D721Med (cell line): Measurements from ENCODE around the gene SORCS1.

Source experiments
- DNase-seq: peaks from one replicate; pipeline ENCODE4 v3.0.0; 2011; ENCODE audit warnings: low spot score; ENCODE audit not compliant: insufficient read length
- FAIRE-seq: peaks from 2 replicates; lab custom pipeline; 2011; peaks lifted over from hg19 to GRCh38; lab: Jason Lieb, UNC
- CTCF ChIP-seq: IDR thresholded peaks from 2 replicates; pipeline ENCODE4 v1.5.1; 2012; ENCODE audit warnings: mild to moderate bottlenecking, control low read depth; ENCODE audit not compliant: insufficient read depth; ENCODE audit errors: missing control alignments

Gene SORCS1

DNA sequence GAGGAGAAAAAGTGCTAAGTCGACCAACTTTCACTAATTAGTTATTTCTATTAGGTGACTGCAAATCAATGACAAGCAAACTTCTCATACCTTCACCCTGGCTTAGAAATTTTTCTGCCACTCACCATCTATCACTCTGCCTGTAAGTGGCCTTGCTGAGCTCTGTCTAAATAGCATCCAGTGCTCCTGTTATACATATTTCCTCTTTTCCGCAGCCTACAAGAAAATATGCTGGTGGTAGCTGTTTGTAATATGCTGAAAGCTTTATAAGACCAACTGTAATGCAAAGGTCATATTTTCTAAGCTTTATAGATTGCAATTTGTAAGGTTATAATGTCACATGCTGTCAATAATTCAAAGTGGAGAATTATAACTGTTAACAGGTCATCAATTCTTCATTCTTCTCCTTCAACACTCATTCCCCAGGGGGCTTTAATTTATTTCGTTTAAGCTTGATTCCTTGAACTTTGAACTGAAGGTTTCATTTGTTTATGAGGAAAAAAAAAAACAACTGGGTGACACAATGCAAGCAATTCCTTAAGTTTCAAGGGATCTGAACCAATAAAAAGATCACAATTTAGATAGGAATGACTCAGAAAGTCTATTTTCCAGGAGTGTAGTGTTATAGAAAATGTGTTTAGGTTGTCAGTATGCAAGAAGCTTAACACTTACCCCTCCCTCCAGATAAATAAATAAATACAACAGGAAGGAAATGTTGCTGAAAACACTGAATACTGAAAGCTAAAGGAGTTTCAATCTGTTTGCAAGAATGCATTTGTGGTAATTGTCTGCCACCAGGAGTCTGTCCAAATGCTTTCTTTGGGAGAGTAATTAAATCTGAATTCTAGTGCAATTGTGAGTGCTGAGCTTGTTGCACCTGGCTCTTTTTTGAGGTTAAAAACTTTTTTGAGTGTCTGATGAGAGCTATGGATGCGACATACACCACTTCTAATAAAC lies 183.7 kb downstream of the SORCS1 start:
- TF ChIP-seq CTCF = peak; percentile 32
- no peak for FAIRE-seq
- no peak for DNase-seq

DNA sequence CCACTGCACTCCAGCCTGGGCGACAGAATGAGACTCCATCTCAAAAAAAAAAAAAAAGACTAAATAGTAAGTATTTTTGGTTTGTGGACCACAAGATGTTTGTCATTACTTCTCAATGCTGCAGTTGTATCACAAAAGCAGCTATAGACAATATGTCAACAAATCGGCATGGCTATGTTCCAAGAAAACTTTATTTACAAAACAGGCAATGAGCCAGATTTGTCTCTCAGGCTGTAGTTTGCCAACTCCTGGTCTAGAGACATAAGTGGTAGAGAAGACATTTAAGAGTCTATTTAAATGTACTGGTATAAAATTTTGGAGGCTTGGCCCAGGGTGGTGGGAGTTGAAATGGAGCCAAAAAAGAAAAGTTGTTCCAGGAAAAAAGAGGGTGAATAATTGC lies 185.8 kb downstream of the SORCS1 start:
- FAIRE-seq (no peak), DNase-seq (no peak)
- TF ChIP-seq CTCF = no peak

DNA sequence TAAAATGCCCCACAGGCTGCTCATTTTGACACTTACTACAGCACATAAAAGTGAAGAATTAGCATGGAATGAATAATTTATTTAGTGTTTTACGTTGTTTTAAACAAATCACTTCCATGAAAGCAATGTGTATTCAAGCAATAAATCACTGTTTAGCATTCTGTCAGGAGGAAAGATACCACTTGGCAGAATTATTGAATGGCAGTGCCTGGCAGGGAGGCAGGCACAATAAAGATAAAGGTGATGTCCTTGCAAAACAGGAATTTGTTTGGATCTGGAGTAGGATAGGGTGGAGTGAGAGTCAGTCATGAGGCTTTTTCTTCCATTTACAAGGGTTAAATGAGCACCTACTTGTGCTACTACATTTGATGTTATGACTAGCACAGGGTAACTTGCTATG lies 190.8 kb downstream of the SORCS1 start:
- TF ChIP-seq CTCF = no peak
- no peak for FAIRE-seq
- DNase-seq = no peak

DNA sequence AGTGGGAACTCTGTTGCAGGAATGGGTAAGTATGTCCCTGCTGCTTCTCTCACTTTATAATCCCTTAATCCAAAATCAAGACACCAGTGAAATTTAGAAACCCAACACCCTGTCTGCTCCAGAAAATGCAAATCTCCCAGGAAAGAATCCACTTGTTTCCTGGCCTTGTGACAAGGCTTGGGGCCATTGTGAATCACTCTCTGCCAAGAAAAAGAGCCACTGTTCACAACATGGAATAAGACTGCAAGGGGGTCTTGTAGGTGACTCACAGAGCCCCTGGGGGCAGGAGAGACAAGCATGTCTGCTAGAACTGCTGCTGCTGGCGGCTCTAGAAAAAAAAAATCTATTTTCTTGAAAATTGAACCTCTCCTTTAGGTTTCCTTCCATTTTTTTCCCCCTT lies 191.2 kb downstream of the SORCS1 start:
- no peak for DNase-seq
- FAIRE-seq = no peak
- TF ChIP-seq CTCF = no peak

DNA sequence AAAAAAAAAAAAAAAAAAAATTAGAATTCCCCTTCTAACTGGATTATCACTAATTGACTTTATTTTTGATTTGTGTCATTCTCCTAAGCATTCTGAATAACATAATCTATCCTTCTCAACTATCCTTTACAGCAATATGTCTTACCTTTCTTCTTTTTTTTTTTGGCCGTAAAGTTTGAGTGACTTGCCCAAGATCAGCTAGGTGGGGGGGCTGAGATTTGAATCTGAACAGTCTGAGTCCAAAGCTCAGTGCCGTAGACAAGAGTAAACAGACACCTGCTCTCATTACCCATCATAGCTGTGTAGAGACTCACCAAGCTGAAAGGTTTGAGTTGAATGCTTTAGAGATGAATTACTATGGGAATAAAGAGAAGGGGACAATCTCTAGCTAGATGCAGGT lies 192.1 kb downstream of the SORCS1 start:
- TF ChIP-seq CTCF = no peak
- DNase-seq = no peak
- FAIRE-seq = no peak

GRCh38 chr10:106971411-106971831 lies 193.1 kb downstream of the SORCS1 start:
- TF ChIP-seq CTCF = no peak
- DNase-seq (no peak), FAIRE-seq (no peak)

DNA sequence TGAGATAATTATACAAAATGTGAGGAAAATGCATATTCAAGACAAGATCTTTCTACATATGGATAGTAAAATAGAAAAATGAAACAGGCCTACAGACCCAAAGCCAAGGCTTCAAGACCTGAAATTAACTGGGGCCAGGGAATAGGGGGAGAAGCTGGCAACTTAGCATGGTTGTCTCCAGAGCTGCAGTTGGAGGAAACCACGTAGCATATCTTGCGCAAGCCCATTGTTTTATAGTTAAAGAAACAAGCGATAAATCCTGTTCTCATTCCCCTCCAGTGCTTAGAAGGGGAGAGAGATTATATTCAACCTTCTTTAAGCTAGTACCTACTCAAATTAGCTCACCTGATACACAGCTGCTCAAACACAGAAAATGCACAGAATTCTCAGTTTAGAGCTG lies 197.1 kb downstream of the SORCS1 start:
- FAIRE-seq (no peak), DNase-seq (no peak)

More for the DNA sequence above, 197.1 kb downstream of the SORCS1 start:
- TF ChIP-seq CTCF = no peak
